ENCODE results near the gene CITED2.
A peak's percentile ranks its signal among the peaks of the same experiment; 100 is the strongest.
"Not testable (repeated sequence)": the region's sequence is repeated elsewhere in the genome, so short reads cannot be mapped to it uniquely, and the experiment has no call there.

The CITED2 gene

DNA sequence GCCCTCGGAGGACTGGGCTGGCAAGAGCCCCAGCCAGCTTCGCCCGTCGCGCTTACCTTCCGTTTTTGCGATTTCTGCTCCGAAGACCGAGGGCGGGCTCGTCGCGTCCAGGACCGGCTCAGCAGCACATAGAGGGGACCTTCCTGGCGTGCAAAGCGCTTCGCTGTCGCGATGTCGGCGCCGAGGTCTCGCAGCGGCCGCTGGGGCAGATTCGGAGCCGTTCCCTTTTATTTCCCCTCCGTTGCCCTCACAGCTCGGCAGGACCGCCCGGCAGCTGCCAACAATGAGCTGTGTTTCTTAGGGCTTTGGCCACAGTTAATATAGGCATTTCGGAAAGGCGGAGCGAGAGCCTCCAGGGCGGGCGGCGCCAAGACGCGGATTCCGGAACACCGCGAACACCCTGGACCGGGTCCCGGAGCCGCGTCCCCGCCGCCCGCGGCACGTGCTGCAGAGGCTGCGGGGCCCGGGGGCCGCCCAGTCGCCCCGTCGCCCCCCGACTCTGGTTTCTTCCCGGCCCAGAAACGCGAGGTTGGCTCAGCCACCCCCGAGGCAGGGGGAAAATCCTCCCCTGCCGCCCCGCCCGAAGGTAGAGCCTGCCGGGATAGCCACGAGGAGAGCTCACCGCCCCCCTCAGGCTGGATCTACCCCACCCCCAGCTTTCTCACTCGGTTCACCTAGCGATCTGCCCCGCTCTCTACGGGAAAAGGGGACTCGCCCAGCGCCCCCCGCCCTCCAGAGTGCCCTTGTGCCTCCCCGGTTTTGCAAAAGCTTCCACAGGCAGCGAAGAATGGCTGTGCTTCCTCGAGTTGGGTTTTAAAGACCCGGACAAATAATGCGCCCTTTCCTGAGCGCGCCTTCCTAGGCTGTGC, at the start of gene CITED2:
TSS of gene CITED2 (minus strand) at position 292 of the 869 bp plus-strand sequence. CDS start 704 bp downstream, outside the sequence.
- peak within 1 kb of the TSS; percentile 79 for H3K4me3 ChIP-seq (ENCODE audit: low read depth, low read length)
- peak; percentile 98 for DNase-seq (ENCODE audit: low read depth)
- TF ChIP-seq, protein P1, sequence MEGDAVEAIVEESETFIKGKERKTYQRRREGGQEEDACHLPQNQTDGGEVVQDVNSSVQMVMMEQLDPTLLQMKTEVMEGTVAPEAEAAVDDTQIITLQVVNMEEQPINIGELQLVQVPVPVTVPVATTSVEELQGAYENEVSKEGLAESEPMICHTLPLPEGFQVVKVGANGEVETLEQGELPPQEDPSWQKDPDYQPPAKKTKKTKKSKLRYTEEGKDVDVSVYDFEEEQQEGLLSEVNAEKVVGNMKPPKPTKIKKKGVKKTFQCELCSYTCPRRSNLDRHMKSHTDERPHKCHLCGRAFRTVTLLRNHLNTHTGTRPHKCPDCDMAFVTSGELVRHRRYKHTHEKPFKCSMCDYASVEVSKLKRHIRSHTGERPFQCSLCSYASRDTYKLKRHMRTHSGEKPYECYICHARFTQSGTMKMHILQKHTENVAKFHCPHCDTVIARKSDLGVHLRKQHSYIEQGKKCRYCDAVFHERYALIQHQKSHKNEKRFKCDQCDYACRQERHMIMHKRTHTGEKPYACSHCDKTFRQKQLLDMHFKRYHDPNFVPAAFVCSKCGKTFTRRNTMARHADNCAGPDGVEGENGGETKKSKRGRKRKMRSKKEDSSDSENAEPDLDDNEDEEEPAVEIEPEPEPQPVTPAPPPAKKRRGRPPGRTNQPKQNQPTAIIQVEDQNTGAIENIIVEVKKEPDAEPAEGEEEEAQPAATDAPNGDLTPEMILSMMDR (IDR thresholded peaks at IDR 0.05; ENCODE audit: insufficient read depth, low read depth, low read length, missing control alignments) = no peak

DNA sequence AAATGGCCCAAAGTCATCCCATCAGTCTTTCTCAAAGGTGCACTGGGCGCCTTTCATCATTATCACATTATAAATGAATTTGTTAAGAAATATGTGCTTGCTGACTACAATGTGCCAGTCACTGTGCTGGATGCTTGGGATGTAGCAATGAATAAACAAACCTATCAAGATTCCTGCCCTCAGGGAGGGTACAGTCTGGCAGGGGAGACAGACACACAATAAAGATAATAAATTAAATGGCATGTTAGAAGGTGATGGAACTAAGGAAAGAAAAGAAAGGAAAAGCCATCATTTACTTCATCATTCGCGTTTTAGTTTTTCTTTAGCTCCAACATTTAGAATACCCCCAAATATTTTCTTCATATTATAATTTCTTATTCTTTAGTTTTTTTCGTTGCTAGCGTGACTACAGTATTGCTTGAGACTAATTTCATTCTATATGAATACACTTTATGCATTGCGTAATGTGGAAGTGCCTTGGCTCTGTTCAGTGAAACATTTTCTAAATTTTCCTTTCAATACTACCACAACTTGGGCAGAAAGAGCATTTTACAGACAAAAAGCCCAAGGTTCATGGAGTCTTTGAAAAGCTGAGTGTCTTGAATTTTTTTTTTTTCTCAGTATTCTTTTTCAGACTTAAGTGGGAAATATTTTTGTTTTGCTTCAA, 48.7 kb upstream of the CITED2 start:
- DNase-seq (ENCODE audit: low read depth) = no peak
- TF ChIP-seq, protein P1 (IDR thresholded peaks at IDR 0.05; ENCODE audit: insufficient read depth, low read depth, low read length, missing control alignments) = no peak
- no peak overlapping the region for H3K4me3 ChIP-seq (ENCODE audit: low read depth, low read length)

GRCh38 chr6:139422105-139423036, 47.9 kb upstream of the CITED2 start:
- no peak overlapping the region for H3K4me3 ChIP-seq (ENCODE audit: low read depth, low read length)
- TF ChIP-seq, protein P1 (IDR thresholded peaks at IDR 0.05; ENCODE audit: insufficient read depth, low read depth, low read length, missing control alignments) = no peak
- no peak for DNase-seq (ENCODE audit: low read depth)

DNA sequence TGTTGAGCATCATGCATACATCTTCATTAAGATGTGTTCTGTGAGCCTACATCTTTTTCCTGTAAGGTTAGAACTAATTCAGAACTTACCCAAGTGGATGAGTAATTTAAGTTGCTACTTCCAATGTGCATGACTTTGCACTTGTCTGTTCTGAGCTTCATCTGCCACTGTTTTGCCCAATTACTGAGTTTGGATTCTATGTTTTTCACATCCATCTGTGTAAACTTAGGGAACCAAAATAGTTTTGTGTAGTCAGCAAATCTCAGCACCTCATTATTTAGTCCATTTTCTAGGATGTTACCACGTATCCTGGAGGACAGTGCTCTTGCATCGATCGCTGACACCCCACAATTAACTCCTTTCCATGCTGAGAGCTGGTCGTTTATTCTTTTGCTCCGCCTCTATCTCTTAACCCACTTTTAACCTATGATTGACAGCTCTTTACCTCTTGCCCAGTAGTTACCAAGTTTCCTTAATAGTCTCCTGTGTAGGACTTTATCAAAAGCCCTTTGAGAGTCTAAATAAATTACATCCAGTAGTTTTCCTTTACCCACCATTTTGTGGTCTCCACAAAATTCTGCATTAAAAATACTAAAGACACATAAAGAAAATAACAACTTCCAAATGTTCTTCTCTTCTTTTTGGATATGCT, 44.2 kb upstream of the CITED2 start:
- no peak for DNase-seq (ENCODE audit: low read depth)
- no peak overlapping the region for H3K4me3 ChIP-seq (ENCODE audit: low read depth, low read length)
- TF ChIP-seq, protein P1 (IDR thresholded peaks at IDR 0.05; ENCODE audit: insufficient read depth, low read depth, low read length, missing control alignments) = no peak

DNA sequence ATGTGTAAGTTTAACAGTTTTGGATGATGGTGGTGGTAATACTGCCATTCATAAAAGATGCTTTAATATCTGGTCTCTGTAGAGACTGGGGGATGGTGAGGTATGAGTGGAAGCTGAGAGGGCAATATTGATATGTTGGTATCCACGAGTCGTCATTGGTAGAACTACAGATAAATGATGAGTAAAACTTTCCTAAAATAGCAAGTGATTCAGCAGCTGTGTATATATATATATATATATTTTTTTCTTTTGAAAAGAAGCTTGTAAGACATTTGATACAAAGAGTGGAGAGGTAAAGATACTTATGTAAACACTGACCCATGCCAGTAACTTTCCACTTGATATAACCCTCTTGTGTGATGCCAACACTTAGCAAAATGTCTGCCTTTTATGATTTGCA, 41.7 kb upstream of the CITED2 start:
- DNase-seq (ENCODE audit: low read depth) = no peak
- no peak overlapping the region for H3K4me3 ChIP-seq (ENCODE audit: low read depth, low read length)
- TF ChIP-seq, protein P1 (IDR thresholded peaks at IDR 0.05; ENCODE audit: insufficient read depth, low read depth, low read length, missing control alignments) = no peak

GRCh38 chr6:139415365-139415764, 40.9 kb upstream of the CITED2 start:
- H3K4me3 ChIP-seq (ENCODE audit: low read depth, low read length) = no peak overlapping the region
- TF ChIP-seq, protein P1 (IDR thresholded peaks at IDR 0.05; ENCODE audit: insufficient read depth, low read depth, low read length, missing control alignments) = no peak
- no peak for DNase-seq (ENCODE audit: low read depth)

DNA sequence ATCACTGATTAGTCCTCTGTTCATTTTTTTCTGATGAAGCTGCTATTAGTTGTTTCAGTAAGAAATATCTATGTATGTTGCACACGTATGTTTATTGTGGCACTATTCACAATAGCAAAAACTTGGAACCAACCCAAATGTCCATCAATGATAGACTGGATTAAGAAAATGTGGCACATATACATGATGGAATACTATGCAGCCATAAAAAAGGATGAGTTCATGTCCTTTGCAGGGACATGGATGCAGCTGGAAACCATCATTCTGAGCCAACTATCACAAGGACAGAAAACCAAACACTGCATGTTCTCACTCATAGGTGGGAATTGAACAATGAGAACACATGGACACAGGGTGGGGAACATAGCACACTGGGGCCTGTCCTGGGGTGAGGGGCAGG, 37.7 kb upstream of the CITED2 start:
- H3K4me3 ChIP-seq (ENCODE audit: low read depth, low read length); DNase-seq (ENCODE audit: low read depth): not testable (repeated sequence)
